AG04450 (cell line): ENCODE results near the gene SPDYE3. TPM values are rescaled to one million over a fixed set of nuclear protein-coding genes. Genes with fewer than 3 reads are reported as not detected.

Experiments used
- CTCF ChIA-PET: fragments of 300-600, 350-600 bp; formaldehyde crosslinking; extraction: SDS; loops from one replicate; lab custom pipeline; 2022; ENCODE audit warnings: antibody characterized with exemption, inconsistent platforms; lab: Charles Lee
- POLR2A ChIA-PET: fragments of 350-600 bp; formaldehyde crosslinking; extraction: SDS; loops from one replicate; lab custom pipeline; 2021; ENCODE audit warnings: antibody characterized with exemption, inconsistent platforms; lab: Yijun Ruan, JAX
- DNase-seq: peaks from one replicate; pipeline ENCODE4 v3.0.0-alpha.2; 2011; ENCODE audit warnings: low read depth, low spot score
- H3K27ac ChIP-seq: one replicate; pipeline ENCODE4 v1.5.1; 2012; ENCODE audit warnings: low read depth, low read length, control low read depth
- H3K27me3 ChIP-seq: one replicate; pipeline ENCODE4 v1.6.0; 2012; ENCODE audit warnings: low read length; ENCODE audit not compliant: control insufficient read depth, insufficient read depth
- H3K4me3 ChIP-seq: 2 replicates; pipeline ENCODE4 v1.5.1; 2011; ENCODE audit warnings: mild to moderate bottlenecking, low read depth, low read length, control low read depth
- H3K9me3 ChIP-seq: 2 replicates; pipeline ENCODE4 v1.5.1; 2012; ENCODE audit warnings: low read length; ENCODE audit not compliant: control insufficient read depth, insufficient read depth
- polyA plus RNA-seq: library from polyadenylated mRNA; depleted of rRNA; stranded (reverse); fragments of >200 nt; gene quantifications from 2 replicates; pipeline ENCODE4 v1.2.3, GENCODE V29; 2011
- TF ChIP-seq, protein P1 (sequence below): IDR thresholded peaks from 2 replicates; pipeline ENCODE4 v1.5.1; 2011; ENCODE audit warnings: low read depth, low read length, control low read depth, inconsistent platforms

Gene SPDYE3
- polyA plus RNA-seq, 1 experiment: not detected

DNA sequence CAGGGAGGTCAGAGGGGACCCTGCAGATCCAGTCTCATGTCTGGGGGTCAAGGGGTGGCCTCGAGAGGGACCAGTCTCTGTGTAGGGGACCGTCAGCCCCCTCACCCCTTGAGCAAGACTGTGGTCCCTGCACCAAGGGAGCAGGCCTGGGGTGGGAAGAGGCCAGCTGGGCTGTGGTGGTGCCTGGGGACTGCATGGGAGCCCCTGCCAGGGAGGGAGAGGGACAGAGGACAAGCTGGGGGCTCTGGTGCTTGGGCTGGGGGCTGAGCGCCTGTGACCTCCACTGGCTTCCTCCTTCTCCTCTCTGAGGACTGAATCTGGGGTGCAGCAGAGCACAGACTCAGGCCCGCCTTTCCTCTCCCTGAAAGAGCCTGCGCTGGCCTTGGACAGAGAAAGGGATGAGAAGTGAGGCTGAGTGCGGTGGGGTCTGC is 49.6 kb downstream of the SPDYE3 start:
- no peak overlapping the region for H3K27ac ChIP-seq
- POLR2A ChIA-PET: interaction anchor here (0.5 kb wide), 1 partner anchor 8 kb away, joined by 5 read pairs; no protein-coding TSS in a partner anchor
- no peaks in the 10 kb centered on the region for H3K27me3 ChIP-seq
- H3K9me3 ChIP-seq: no peaks in the 10 kb centered on the region
- CTCF ChIA-PET: no interaction called here
- DNase-seq: no peak
- TF ChIP-seq, protein P1, sequence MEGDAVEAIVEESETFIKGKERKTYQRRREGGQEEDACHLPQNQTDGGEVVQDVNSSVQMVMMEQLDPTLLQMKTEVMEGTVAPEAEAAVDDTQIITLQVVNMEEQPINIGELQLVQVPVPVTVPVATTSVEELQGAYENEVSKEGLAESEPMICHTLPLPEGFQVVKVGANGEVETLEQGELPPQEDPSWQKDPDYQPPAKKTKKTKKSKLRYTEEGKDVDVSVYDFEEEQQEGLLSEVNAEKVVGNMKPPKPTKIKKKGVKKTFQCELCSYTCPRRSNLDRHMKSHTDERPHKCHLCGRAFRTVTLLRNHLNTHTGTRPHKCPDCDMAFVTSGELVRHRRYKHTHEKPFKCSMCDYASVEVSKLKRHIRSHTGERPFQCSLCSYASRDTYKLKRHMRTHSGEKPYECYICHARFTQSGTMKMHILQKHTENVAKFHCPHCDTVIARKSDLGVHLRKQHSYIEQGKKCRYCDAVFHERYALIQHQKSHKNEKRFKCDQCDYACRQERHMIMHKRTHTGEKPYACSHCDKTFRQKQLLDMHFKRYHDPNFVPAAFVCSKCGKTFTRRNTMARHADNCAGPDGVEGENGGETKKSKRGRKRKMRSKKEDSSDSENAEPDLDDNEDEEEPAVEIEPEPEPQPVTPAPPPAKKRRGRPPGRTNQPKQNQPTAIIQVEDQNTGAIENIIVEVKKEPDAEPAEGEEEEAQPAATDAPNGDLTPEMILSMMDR: no peak
- H3K4me3 ChIP-seq: no peak overlapping the region

DNA sequence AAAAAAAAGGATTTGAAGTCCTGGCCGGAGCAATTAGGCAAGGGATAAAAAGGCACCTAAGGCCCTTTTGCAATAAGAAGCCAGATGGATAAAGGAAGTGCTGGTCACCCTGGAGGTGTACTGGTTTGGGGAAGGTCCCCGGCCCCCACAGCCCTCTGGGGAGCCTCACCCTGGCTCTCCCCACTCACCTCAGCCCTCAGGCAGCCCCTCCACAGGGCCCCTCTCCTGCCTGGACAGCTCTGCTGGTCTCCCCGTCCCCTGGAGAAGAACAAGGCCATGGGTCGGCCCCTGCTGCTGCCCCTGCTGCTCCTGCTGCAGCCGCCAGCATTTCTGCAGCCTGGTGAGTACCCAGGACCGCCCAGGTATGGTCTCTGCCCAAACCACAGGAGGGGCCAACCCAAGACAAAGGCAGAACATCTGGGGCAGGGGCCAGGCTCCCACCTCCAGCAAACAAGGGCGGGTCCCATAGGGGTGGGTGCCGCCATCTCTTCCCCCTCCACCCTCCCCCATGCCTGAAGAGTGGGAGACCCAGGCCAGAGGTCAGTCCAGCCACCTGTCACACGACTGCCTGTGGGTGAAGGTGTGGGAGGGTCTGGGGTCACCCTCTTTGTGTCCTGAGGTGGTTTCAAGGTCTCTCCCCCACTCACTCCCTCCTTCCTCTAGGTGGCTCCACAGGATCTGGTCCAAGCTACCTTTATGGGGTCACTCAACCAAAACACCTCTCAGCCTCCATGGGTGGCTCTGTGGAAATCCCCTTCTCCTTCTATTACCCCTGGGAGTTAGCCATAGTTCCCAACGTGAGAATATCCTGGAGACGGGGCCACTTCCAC is 50.7 kb downstream of the SPDYE3 start, which contains the start of gene PILRB:
Gene PILRB (plus strand): TSS at position 91 of the 830 bp plus-strand sequence. CDS start 186 bp downstream, at position 277.
- no peak for DNase-seq
- no peak within 1 kb of the TSS for H3K4me3 ChIP-seq
- H3K27ac ChIP-seq: no peak within 1 kb of the TSS
- POLR2A ChIA-PET: no interaction called here
- no peaks in the 10 kb centered on the region for H3K27me3 ChIP-seq
- TF ChIP-seq, protein P1: no peak
- no peaks in the 10 kb centered on the region for H3K9me3 ChIP-seq
- CTCF ChIA-PET: no interaction called here

DNA sequence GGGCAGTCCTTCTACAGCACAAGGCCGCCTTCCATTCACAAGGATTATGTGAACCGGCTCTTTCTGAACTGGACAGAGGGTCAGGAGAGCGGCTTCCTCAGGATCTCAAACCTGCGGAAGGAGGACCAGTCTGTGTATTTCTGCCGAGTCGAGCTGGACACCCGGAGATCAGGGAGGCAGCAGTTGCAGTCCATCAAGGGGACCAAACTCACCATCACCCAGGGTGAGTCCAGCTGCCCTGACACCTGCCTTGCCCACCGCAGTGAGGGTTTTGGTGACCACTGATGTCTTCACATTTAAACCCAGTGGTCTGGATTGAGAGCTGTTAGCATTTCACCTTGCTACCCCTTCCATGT is 51.3 kb downstream of the SPDYE3 start:
- POLR2A ChIA-PET: no interaction called here

DNA sequence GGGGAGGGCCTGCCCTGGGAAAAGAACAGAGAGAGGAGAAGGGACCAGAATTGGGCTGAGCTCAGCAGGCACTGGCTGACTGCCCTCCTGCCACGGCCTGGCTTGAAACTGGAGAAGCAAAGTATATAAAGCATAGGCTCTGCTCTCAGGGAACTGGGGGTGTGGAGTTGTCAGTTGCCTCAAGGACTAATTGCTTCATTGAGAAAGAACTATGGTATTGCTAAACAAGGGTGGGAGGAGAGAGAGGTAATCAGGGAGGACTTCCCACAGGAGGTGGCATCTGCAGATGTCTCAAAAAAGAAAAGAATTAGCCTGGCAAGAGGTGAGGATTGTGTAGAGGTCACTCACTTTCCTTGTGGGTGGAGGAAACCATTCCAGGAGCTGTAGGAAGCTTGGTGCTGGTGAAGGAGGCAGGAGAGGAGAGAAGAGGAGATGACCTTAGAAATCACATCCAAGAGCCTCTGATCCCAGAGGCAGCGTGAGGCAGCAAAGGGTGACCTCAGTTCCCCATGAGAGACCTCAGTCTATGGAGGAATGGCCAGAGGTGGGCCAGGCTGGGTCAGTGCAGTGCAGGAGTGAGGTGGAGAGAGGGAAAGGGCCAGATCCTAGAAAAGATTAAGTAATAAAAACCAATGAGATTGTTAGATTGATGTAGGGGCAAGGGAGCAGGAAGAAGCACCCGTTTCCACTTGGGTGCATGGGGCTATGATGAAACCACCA is 52.8 kb downstream of the SPDYE3 start:
- POLR2A ChIA-PET: no interaction called here
- DNase-seq: no peak
- H3K27ac ChIP-seq: no peak overlapping the region
- no peaks in the 10 kb centered on the region for H3K9me3 ChIP-seq
- no peak overlapping the region for H3K4me3 ChIP-seq
- TF ChIP-seq, protein P1: no peak
- no peaks in the 10 kb centered on the region for H3K27me3 ChIP-seq
- CTCF ChIA-PET: interaction anchor here (1.5 kb wide), 1 partner anchor 48 kb away, joined by 3 read pairs; no protein-coding TSS in a partner anchor

More for the DNA sequence above, 51.3 kb downstream of the SPDYE3 start:
- Histone ChIP-seq H3K4me3 (no peak overlapping the region), H3K27ac (no peak overlapping the region), H3K27me3 (no peaks in the 10 kb centered on the region), H3K9me3 (no peaks in the 10 kb centered on the region)
- CTCF ChIA-PET: interaction anchor here (1.5 kb wide), 1 partner anchor 49 kb away, joined by 3 read pairs; no protein-coding TSS in a partner anchor
- DNase-seq: no peak
- TF ChIP-seq, protein P1: no peak
